RKO (cell line): ENCODE measurements around the gene INPP5E.
A peak's percentile ranks its signal among the peaks of the same experiment; 100 is the strongest.
"Not testable (repeated sequence)": the region's sequence is repeated elsewhere in the genome, so short reads cannot be mapped to it uniquely, and the experiment has no call there.

ENCODE experiments used
- DNase-seq: peaks from one replicate; pipeline ENCODE4 v3.0.0-alpha.2; 2016; ENCODE audit warnings: low spot score

Gene INPP5E

GRCh38 chr9:136429075-136429628 is 10.5 kb downstream of the INPP5E start:
- DNase-seq: no peak

- no peak for DNase-seq
Observed at GRCh38 chr9:136426787-136427186, 12.9 kb downstream of the INPP5E start.

GRCh38 chr9:136425367-136425766 is 14.3 kb downstream of the INPP5E start:
- not testable (repeated sequence) for DNase-seq

- DNase-seq: no peak
Observed at GRCh38 chr9:136424750-136425362, 14.8 kb downstream of the INPP5E start.

- no peak for DNase-seq
Observed at GRCh38 chr9:136423432-136424146, 16.1 kb downstream of the INPP5E start.

- no peak for DNase-seq
Observed at GRCh38 chr9:136422876-136423275, 16.8 kb downstream of the INPP5E start.

GRCh38 chr9:136421791-136422190 is 17.9 kb downstream of the INPP5E start:
- no peak for DNase-seq

- DNase-seq: no peak
Observed at GRCh38 chr9:136419092-136419420, 20.6 kb downstream of the INPP5E start.

GRCh38 chr9:136418182-136419091 is 21.2 kb downstream of the INPP5E start:
- DNase-seq: no peak

- DNase-seq: no peak
Observed at GRCh38 chr9:136416914-136417313, 22.7 kb downstream of the INPP5E start.

- DNase-seq: no peak
Observed at GRCh38 chr9:136416427-136416826, 23.2 kb downstream of the INPP5E start.

GRCh38 chr9:136412962-136413361 is 26.7 kb downstream of the INPP5E start:
- no peak for DNase-seq

GRCh38 chr9:136411378-136411777 is 28.3 kb downstream of the INPP5E start:
- DNase-seq: peak; percentile 75

- DNase-seq: peak; percentile 97
Observed at GRCh38 chr9:136410500-136411287, 29.0 kb downstream of the INPP5E start, which contains the start of the genes ENTR1 and PMPCA. ENTR1 (minus strand) TSS chr9:136410614; CDS start chr9:136410397, 217 bp downstream. PMPCA (plus strand) TSS chr9:136410658; CDS start chr9:136410669, 11 bp downstream.

- peak; percentile 77 for DNase-seq
Observed at GRCh38 chr9:136409557-136410455, 29.8 kb downstream of the INPP5E start.

GRCh38 chr9:136407911-136408310 is 31.7 kb downstream of the INPP5E start:
- DNase-seq: no peak

GRCh38 chr9:136407061-136407460 is 32.6 kb downstream of the INPP5E start:
- DNase-seq: not testable (repeated sequence)

GRCh38 chr9:136405904-136406303 is 33.7 kb downstream of the INPP5E start:
- DNase-seq: not testable (repeated sequence)

GRCh38 chr9:136405481-136405880 is 34.2 kb downstream of the INPP5E start:
- no peak for DNase-seq

GRCh38 chr9:136404801-136405136 is 34.9 kb downstream of the INPP5E start:
- DNase-seq: no peak
